Measurements from ENCODE around the gene KCNG4. TPM values are rescaled to one million over a fixed set of nuclear protein-coding genes. Genes with fewer than 3 reads are reported as not detected.

Gene KCNG4
- total and polyA plus RNA-seq, 7 experiments from 2014 or later: not detected

DNA sequence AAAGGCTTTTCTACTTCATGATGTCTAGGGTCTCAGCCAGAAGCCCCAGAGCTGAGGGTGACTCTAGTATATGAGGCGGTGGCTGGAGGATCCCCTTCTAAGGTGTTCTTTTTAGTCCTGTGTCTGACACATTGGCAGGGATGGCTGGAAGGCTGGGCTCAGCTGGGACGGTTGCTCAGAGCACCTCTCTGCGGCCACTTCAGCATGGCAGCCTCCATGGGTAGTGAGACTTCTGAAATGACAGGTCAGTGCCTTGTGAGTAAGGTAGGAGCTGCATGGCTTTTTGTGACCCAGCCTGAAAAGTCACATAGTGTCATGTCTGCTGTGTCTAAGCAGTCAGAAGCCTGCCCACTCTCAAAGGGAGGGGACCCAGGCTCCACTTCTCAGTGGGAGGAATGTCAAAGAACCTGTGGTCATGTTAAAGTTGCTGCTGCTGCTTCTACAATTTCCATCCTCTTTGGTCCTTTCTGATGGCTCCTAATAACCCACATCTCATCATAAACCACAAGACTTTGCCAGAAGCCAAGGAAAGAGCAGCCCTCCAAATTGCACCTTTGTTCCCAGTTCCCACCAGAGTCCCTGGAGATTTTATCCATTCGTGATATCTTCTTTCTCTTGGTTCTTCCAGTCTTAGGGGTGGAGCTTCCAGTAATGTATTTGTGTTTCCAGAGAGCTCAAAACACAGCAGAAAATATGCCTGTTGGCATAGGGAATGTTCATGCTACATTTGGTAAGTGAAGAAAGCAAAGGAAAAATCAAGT lies 15.4 kb upstream of the KCNG4 start:
- POLR2A ChIA-PET: no interaction called here
- ATAC-seq (no peak), DNase-seq (no peak)
- no peaks in the 10 kb centered on the region for H3K9me3 ChIP-seq (ENCODE audit: control insufficient read depth in 2 of 3, low read length in 3 of 3)
- H3K4me3 Mint-ChIP-seq: no peak overlapping the region
- peaks cover 0 to 15% (median 3%) of the 10 kb centered on the region in 11 donors for H3K9me3 Mint-ChIP-seq
- no peak overlapping the region for H3K27ac ChIP-seq (ENCODE audit: low read depth, low read length)
- H3K27ac Mint-ChIP-seq: no peak overlapping the region
- H3K4me1 ChIP-seq (ENCODE audit: control insufficient read depth in 2 of 2, insufficient read depth in 2 of 2, low read length in 2 of 2): no peaks in the 10 kb centered on the region
- intact Hi-C loops (cut with micrococcal nuclease): no loop called here
- no peaks in the 10 kb centered on the region for H3K36me3 ChIP-seq (ENCODE audit: control insufficient read depth in 2 of 3, insufficient read depth in 3 of 3, low read length in 3 of 3)
- no peaks in the 10 kb centered on the region for H3K27me3 ChIP-seq (ENCODE audit: control insufficient read depth in 2 of 2, insufficient read depth in 2 of 2, low read length in 2 of 2)
- peaks cover 5 to 38% (median 29%) of the 10 kb centered on the region in 5 donors for H3K27me3 Mint-ChIP-seq
- CTCF ChIA-PET: no interaction called here
- no peaks in the 10 kb centered on the region for H3K4me1 Mint-ChIP-seq
- no peaks in the 10 kb centered on the region for H3K36me3 Mint-ChIP-seq
- H3K4me3 ChIP-seq (ENCODE audit: low read length): no peak overlapping the region

DNA sequence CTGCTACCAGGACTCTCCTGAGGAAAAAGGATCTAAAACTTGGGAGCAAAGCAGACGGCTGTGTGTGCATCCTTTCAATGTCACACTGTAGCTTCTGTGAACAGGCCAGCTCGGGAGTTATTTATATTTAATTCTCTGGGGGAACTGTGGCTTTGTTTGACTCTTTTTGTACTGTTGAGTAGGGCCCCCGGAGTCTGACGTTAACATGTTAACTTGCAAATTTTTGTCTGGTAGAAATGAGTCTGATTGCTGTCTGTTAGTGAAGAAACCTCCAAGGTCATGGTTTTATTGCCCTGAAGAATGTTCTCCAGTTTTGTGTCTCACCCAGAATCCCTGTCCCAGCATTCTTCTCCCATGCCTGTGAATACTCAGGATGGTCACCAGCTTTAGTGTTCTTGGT lies 14.2 kb upstream of the KCNG4 start:
- intact Hi-C loops (cut with micrococcal nuclease): no loop called here
- no peak overlapping the region for H3K4me3 Mint-ChIP-seq
- ChIA-PET POLR2A (no interaction called here), CTCF (no interaction called here)
- H3K36me3 Mint-ChIP-seq: no peaks in the 10 kb centered on the region
- no peak for DNase-seq
- Histone ChIP-seq H3K27me3 (ENCODE audit: control insufficient read depth in 2 of 2, insufficient read depth in 2 of 2, low read length in 2 of 2) (no peaks in the 10 kb centered on the region), H3K27ac (ENCODE audit: low read depth, low read length) (no peak overlapping the region), H3K9me3 (ENCODE audit: control insufficient read depth in 2 of 3, low read length in 3 of 3) (no peaks in the 10 kb centered on the region), H3K4me1 (ENCODE audit: control insufficient read depth in 2 of 2, insufficient read depth in 2 of 2, low read length in 2 of 2) (no peaks in the 10 kb centered on the region), H3K4me3 (ENCODE audit: low read length) (no peak overlapping the region), H3K36me3 (ENCODE audit: control insufficient read depth in 2 of 3, insufficient read depth in 3 of 3, low read length in 3 of 3) (no peaks in the 10 kb centered on the region)
- peaks cover 0 to 1% (median 0%) of the 10 kb centered on the region in 7 donors for H3K4me1 Mint-ChIP-seq
- H3K9me3 Mint-ChIP-seq: peaks cover 0 to 13% (median 3%) of the 10 kb centered on the region in 11 donors
- ATAC-seq: no peak
- H3K27ac Mint-ChIP-seq: no peak overlapping the region
- H3K27me3 Mint-ChIP-seq: peaks cover 5 to 38% (median 30%) of the 10 kb centered on the region in 5 donors

DNA sequence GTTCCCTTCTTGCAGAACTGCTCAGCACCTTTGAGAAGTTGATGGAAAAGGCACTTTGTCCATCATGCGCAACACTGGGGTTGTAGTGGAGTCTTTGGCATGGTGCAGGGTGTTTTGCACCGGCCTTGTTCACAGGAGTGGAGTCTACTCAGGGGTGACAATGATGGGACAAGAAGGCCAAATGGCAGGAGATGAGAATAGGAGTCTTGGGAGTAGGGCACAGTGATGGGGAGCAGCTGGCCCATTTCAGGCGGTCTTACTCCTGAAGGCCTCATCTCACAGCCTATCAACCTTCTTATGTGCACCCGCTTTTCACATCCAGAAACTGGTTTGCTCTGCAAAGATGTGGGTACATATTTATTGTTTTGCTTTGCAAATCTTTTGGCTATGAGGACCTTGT lies 13.4 kb upstream of the KCNG4 start:
- no peaks in the 10 kb centered on the region for H3K36me3 ChIP-seq (ENCODE audit: control insufficient read depth in 2 of 3, insufficient read depth in 3 of 3, low read length in 3 of 3)
- peaks cover 0 to 1% (median 0%) of the 10 kb centered on the region in 7 donors for H3K4me1 Mint-ChIP-seq
- ChIA-PET POLR2A (no interaction called here), CTCF (no interaction called here)
- intact Hi-C loops (cut with micrococcal nuclease): no loop called here
- peaks cover 0 to 7% (median 2%) of the 10 kb centered on the region in 11 donors for H3K9me3 Mint-ChIP-seq
- no peaks in the 10 kb centered on the region for H3K9me3 ChIP-seq (ENCODE audit: control insufficient read depth in 2 of 3, low read length in 3 of 3)
- ATAC-seq (no peak), DNase-seq (no peak)
- no peak overlapping the region for H3K27ac ChIP-seq (ENCODE audit: low read depth, low read length)
- H3K27me3 ChIP-seq (ENCODE audit: control insufficient read depth in 2 of 2, insufficient read depth in 2 of 2, low read length in 2 of 2): no peaks in the 10 kb centered on the region
- H3K36me3 Mint-ChIP-seq: no peaks in the 10 kb centered on the region
- no peaks in the 10 kb centered on the region for H3K4me1 ChIP-seq (ENCODE audit: control insufficient read depth in 2 of 2, insufficient read depth in 2 of 2, low read length in 2 of 2)
- no peak overlapping the region for H3K4me3 ChIP-seq (ENCODE audit: low read length)
- peaks cover 5 to 35% (median 30%) of the 10 kb centered on the region in 5 donors for H3K27me3 Mint-ChIP-seq
- no peak overlapping the region for H3K27ac Mint-ChIP-seq
- H3K4me3 Mint-ChIP-seq: no peak overlapping the region

DNA sequence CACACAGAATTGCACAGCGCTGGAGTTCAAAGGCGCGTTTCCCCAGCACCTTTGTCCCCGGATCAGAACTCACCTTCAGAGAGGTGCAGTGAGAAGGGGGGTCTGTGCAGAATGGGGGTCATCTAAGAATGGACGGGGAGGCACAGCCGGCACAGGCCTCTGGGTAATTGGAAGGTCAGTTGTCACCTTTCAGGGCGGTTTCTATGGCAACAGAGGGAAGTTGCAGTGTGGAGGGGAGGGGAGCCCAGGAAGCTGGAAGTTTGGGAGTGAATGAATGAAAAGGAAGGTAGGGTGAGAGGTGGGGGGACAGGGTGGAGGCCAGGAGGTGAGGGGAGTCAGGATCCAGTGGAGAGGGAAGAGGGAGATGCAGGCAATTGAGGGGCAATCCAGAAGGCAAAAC lies 12.4 kb upstream of the KCNG4 start:
- Histone ChIP-seq H3K36me3 (ENCODE audit: control insufficient read depth in 2 of 3, insufficient read depth in 3 of 3, low read length in 3 of 3) (no peaks in the 10 kb centered on the region), H3K9me3 (ENCODE audit: control insufficient read depth in 2 of 3, low read length in 3 of 3) (no peaks in the 10 kb centered on the region), H3K4me3 (ENCODE audit: low read length) (no peak overlapping the region), H3K27me3 (ENCODE audit: control insufficient read depth in 2 of 2, insufficient read depth in 2 of 2, low read length in 2 of 2) (no peaks in the 10 kb centered on the region), H3K4me1 (ENCODE audit: control insufficient read depth in 2 of 2, insufficient read depth in 2 of 2, low read length in 2 of 2) (no peaks in the 10 kb centered on the region), H3K27ac (ENCODE audit: low read depth, low read length) (no peak overlapping the region)
- peaks cover 0 to 1% (median 0%) of the 10 kb centered on the region in 7 donors for H3K4me1 Mint-ChIP-seq
- no peak overlapping the region for H3K4me3 Mint-ChIP-seq
- ATAC-seq (no peak), DNase-seq (no peak)
- peaks cover 0 to 7% (median 2%) of the 10 kb centered on the region in 11 donors for H3K9me3 Mint-ChIP-seq
- POLR2A ChIA-PET: no interaction called here
- intact Hi-C loops (cut with micrococcal nuclease): no loop called here
- no peak overlapping the region for H3K27ac Mint-ChIP-seq
- CTCF ChIA-PET: no interaction called here
- peaks cover 5 to 31% (median 24%) of the 10 kb centered on the region in 5 donors for H3K27me3 Mint-ChIP-seq
- H3K36me3 Mint-ChIP-seq: no peaks in the 10 kb centered on the region

DNA sequence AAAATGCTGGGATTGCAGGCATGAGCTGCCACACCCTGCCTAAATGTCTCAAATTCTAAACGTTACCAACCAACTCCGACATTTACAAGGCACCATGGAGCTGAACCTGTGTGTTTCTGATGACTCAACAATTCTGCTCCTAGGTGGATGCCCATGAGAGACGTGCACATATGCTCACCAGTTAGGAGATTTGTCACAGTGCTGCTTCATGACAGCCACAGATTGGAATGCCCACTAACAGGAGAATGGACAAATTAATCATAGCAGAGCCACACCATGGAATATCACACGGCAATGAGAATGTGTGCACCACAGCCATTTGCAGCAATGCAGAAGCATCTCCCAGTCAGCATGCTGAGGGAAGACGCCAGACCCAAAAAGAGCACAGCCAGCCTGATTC lies 8.0 kb upstream of the KCNG4 start:
- peaks cover 0 to 10% (median 3%) of the 10 kb centered on the region in 11 donors for H3K9me3 Mint-ChIP-seq
- intact Hi-C loops (cut with micrococcal nuclease): no loop called here
- Histone ChIP-seq H3K4me1 (ENCODE audit: control insufficient read depth in 2 of 2, insufficient read depth in 2 of 2, low read length in 2 of 2) (no peaks in the 10 kb centered on the region), H3K27me3 (ENCODE audit: control insufficient read depth in 2 of 2, insufficient read depth in 2 of 2, low read length in 2 of 2) (no peaks in the 10 kb centered on the region), H3K9me3 (ENCODE audit: control insufficient read depth in 2 of 3, low read length in 3 of 3) (no peaks in the 10 kb centered on the region), H3K27ac (ENCODE audit: low read depth, low read length) (no peak overlapping the region), H3K36me3 (ENCODE audit: control insufficient read depth in 2 of 3, insufficient read depth in 3 of 3, low read length in 3 of 3) (no peaks in the 10 kb centered on the region), H3K4me3 (ENCODE audit: low read length) (no peak overlapping the region)
- no peak overlapping the region for H3K4me3 Mint-ChIP-seq
- CTCF ChIA-PET: no interaction called here
- ATAC-seq (no peak), DNase-seq (no peak)
- peaks cover 6 to 33% (median 18%) of the 10 kb centered on the region in 5 donors for H3K27me3 Mint-ChIP-seq
- H3K36me3 Mint-ChIP-seq: peaks cover 0 to 13% (median 0%) of the 10 kb centered on the region in 5 donors
- H3K27ac Mint-ChIP-seq: no peak overlapping the region
- POLR2A ChIA-PET: no interaction called here
- peaks cover 0 to 1% (median 0%) of the 10 kb centered on the region in 7 donors for H3K4me1 Mint-ChIP-seq

DNA sequence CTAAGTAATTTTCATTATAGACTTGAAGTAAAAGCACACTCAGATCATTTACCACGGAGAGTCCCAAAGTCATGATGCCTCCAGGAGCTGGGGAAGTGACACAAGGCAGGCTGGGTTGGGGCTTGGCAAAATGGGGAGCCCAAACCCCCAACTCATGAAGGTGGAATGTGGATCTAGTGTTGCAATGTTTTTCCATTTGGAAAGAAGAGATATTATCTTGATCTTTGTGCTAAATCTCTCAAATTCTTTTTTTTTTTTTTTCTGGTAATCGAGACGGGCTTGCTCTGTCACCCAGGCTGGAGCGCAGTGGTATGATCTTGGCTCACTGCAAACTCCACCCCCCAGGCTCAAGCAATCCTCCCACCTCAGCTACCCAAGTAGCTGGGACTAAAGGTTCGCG lies 7.5 kb upstream of the KCNG4 start:
- ATAC-seq: no peak
- H3K9me3 Mint-ChIP-seq: peaks cover 0 to 10% (median 3%) of the 10 kb centered on the region in 11 donors

DNA sequence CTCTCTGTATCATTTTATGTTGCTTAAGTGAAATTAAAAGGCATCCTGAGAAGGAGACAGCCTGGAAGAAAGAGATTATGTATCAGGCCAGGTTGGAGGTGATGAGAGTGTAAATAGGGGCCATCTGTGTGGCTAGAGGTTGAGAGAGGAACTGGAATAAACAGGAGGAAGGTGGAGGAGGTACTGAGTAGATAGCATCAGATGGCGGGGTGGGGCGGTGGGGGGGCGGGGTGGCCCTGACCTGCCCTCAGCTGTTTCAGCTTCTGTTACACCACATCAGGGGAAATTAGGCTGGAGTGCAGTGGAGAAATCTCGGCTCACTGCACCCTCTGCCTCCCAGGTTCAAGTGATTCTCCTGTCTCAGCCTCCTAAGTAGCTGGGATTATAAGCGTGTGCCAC lies 6.9 kb upstream of the KCNG4 start:
- Mint-ChIP-seq H3K9me3 (peaks cover 0 to 10% (median 3%) of the 10 kb centered on the region in 11 donors), H3K4me1 (peaks cover 0 to 1% (median 0%) of the 10 kb centered on the region in 7 donors), H3K27ac (no peak overlapping the region), H3K27me3 (peaks cover 8 to 27% (median 19%) of the 10 kb centered on the region in 5 donors), H3K36me3 (peaks cover 0 to 13% (median 0%) of the 10 kb centered on the region in 5 donors), H3K4me3 (no peak overlapping the region)
- Histone ChIP-seq H3K4me3 (ENCODE audit: low read length) (no peak overlapping the region), H3K27ac (ENCODE audit: low read depth, low read length) (no peak overlapping the region), H3K36me3 (ENCODE audit: control insufficient read depth in 2 of 3, insufficient read depth in 3 of 3, low read length in 3 of 3) (no peaks in the 10 kb centered on the region), H3K27me3 (ENCODE audit: control insufficient read depth in 2 of 2, insufficient read depth in 2 of 2, low read length in 2 of 2) (no peaks in the 10 kb centered on the region), H3K4me1 (ENCODE audit: control insufficient read depth in 2 of 2, insufficient read depth in 2 of 2, low read length in 2 of 2) (no peaks in the 10 kb centered on the region), H3K9me3 (ENCODE audit: control insufficient read depth in 2 of 3, low read length in 3 of 3) (no peaks in the 10 kb centered on the region)
- ATAC-seq (no peak), DNase-seq (no peak)
- POLR2A ChIA-PET: no interaction called here
- CTCF ChIA-PET: no interaction called here
- intact Hi-C loops (cut with micrococcal nuclease): no loop called here

More for the DNA sequence above, 7.5 kb upstream of the KCNG4 start:
- no peak for DNase-seq
- Mint-ChIP-seq H3K27ac (no peak overlapping the region), H3K27me3 (peaks cover 6 to 32% (median 18%) of the 10 kb centered on the region in 5 donors), H3K4me3 (no peak overlapping the region), H3K36me3 (peaks cover 0 to 13% (median 0%) of the 10 kb centered on the region in 5 donors), H3K4me1 (peaks cover 0 to 1% (median 0%) of the 10 kb centered on the region in 7 donors)
- Histone ChIP-seq H3K27ac (ENCODE audit: low read depth, low read length) (no peak overlapping the region), H3K4me1 (ENCODE audit: control insufficient read depth in 2 of 2, insufficient read depth in 2 of 2, low read length in 2 of 2) (no peaks in the 10 kb centered on the region), H3K36me3 (ENCODE audit: control insufficient read depth in 2 of 3, insufficient read depth in 3 of 3, low read length in 3 of 3) (no peaks in the 10 kb centered on the region), H3K9me3 (ENCODE audit: control insufficient read depth in 2 of 3, low read length in 3 of 3) (no peaks in the 10 kb centered on the region), H3K27me3 (ENCODE audit: control insufficient read depth in 2 of 2, insufficient read depth in 2 of 2, low read length in 2 of 2) (no peaks in the 10 kb centered on the region), H3K4me3 (ENCODE audit: low read length) (no peak overlapping the region)
- ChIA-PET POLR2A (no interaction called here), CTCF (no interaction called here)
- intact Hi-C loops (cut with micrococcal nuclease): no loop called here

All from naive thymus-derived CD4-positive, alpha-beta T cell (primary cell).